Keratinocyte (primary cell): ENCODE data around the gene SYNDIG1.

Source experiments
- EZH2 ChIP-seq: IDR thresholded peaks from one replicate; pipeline ENCODE4 v1.6.1; 2012; ENCODE audit warnings: inconsistent platforms, mild to moderate bottlenecking, low read length, moderate library complexity
- TF ChIP-seq, protein P1 (sequence below), 3 experiments: IDR thresholded peaks in 1 of 3; conservative IDR thresholded peaks in 1 of 3; optimal IDR thresholded peaks in 1 of 3; 2 replicates in 2 of 3; 3 replicates in 1 of 3; pipeline versions ENCODE3 to v1.5.1; 2011; ENCODE audit warnings: low read length in 3 of 3, mild to moderate bottlenecking in 3 of 3, moderate library complexity in 2 of 3, control low read depth in 1 of 3, inconsistent platforms in 1 of 3; ENCODE audit not compliant: insufficient read depth in 2 of 3; ENCODE audit errors: extremely low read depth in 1 of 3

DNA sequence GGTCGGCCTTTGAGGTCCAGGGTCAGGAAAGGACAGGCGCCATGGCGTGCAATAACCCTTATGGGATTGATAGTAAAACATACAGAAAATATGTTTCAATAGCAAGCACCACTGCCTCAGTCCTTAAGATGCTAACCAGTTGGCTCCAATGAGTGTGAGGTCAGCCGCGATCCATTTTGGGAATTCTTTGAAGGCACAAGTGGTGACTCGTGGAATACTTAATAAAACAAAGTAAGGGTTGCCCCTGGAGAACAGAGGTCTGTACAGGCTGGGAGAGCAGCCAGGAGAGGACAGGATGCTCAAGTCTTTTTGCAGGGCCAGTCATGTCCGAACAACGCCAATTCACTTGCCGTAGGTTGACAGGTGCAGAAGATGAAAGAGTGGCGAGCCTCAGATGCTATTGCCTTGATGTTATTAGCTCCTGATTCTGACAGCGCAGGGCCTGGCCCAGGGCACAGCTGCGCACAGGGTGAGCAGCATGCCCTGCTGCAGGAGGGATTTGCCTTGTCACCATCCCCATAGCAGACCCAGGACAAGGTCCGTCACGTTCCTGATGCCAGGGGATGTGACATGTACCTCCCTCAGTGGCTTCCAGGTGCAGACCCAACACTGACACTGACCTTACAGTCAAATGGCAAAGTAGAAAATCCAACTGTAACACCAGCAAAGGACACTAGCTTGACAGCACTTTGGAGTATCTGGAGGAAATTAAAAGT is 21.8 kb downstream of the SYNDIG1 start:
- TF ChIP-seq, protein P1, sequence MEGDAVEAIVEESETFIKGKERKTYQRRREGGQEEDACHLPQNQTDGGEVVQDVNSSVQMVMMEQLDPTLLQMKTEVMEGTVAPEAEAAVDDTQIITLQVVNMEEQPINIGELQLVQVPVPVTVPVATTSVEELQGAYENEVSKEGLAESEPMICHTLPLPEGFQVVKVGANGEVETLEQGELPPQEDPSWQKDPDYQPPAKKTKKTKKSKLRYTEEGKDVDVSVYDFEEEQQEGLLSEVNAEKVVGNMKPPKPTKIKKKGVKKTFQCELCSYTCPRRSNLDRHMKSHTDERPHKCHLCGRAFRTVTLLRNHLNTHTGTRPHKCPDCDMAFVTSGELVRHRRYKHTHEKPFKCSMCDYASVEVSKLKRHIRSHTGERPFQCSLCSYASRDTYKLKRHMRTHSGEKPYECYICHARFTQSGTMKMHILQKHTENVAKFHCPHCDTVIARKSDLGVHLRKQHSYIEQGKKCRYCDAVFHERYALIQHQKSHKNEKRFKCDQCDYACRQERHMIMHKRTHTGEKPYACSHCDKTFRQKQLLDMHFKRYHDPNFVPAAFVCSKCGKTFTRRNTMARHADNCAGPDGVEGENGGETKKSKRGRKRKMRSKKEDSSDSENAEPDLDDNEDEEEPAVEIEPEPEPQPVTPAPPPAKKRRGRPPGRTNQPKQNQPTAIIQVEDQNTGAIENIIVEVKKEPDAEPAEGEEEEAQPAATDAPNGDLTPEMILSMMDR (optimal IDR thresholded peaks at IDR 0.05 in 1 of 3, IDR thresholded peaks at IDR 0.05 in 1 of 3, conservative IDR thresholded peaks at IDR 0.05 in 1 of 3; ENCODE audit: extremely low read depth in 1 of 3, insufficient read depth in 2 of 3, low read length in 3 of 3): no peak
- TF ChIP-seq EZH2: no peak
